ENCODE results near the gene EFNA1. TPM values are rescaled to one million over a fixed set of nuclear protein-coding genes. Genes with fewer than 3 reads are reported as not detected.
"Not testable (repeated sequence)": the region's sequence is repeated elsewhere in the genome, so short reads cannot be mapped to it uniquely, and the experiment has no call there.

Gene EFNA1
- total and polyA plus RNA-seq, 4 donors: 58.6 to 236 (median 179) TPM

GRCh38 chr1:155158991-155159390, 31.3 kb downstream of the EFNA1 start:
- H3K36me3 ChIP-seq (ENCODE audit: control insufficient read depth in 4 of 4, insufficient read depth in 3 of 4, low read depth in 1 of 4, low read length in 3 of 4): no peaks in the 10 kb centered on the region
- no peaks in the 10 kb centered on the region for H3K27me3 ChIP-seq (ENCODE audit: control insufficient read depth in 4 of 4, insufficient read depth in 4 of 4, low read length in 3 of 4)
- H3K27ac ChIP-seq (ENCODE audit: low read depth in 1 of 2, low read length in 2 of 2): no peak overlapping the region
- H3K9me3 ChIP-seq (ENCODE audit: control insufficient read depth in 4 of 4, low read length in 3 of 4): no peaks in the 10 kb centered on the region
- DNase-seq (ENCODE audit: low spot score): no peak
- WGBS: 84% methylated on average over 1 of the region's 1 CpG
- H3K9ac ChIP-seq (ENCODE audit: low read depth in 1 of 2, low read length in 2 of 2): no peak overlapping the region
- H3K4me1 ChIP-seq (ENCODE audit: control insufficient read depth in 4 of 4, insufficient read depth in 4 of 4, low read length in 3 of 4): no peaks in the 10 kb centered on the region
- TF ChIP-seq YY1 (IDR thresholded peaks at IDR 0.05): no peak
- TF ChIP-seq FOXA2 (IDR thresholded peaks at IDR 0.05): no peak
- TF ChIP-seq CTCF (IDR thresholded peaks at IDR 0.05; ENCODE audit: low read depth, low read length, missing input control): no peak
- TF ChIP-seq ATF3 (IDR thresholded peaks at IDR 0.05): no peak
- no peak for TF ChIP-seq TAF1 (conservative IDR thresholded peaks at IDR 0.05)
- TF ChIP-seq MAX (IDR thresholded peaks at IDR 0.05): no peak
- no peak overlapping the region for H3K4me3 ChIP-seq (ENCODE audit: low read depth in 1 of 3, low read length in 3 of 3)

- 82% methylated on average over 8 of the region's 8 CpGs for WGBS
- no peak overlapping the region for H3K4me3 ChIP-seq (ENCODE audit: low read depth in 1 of 3, low read length in 3 of 3)
- no peak overlapping the region for H3K27ac ChIP-seq (ENCODE audit: low read depth in 1 of 2, low read length in 2 of 2)
- no peaks in the 10 kb centered on the region for H3K4me1 ChIP-seq (ENCODE audit: control insufficient read depth in 4 of 4, insufficient read depth in 4 of 4, low read length in 3 of 4)
- no peak overlapping the region for H3K9ac ChIP-seq (ENCODE audit: low read depth in 1 of 2, low read length in 2 of 2)
- no peaks in the 10 kb centered on the region for H3K36me3 ChIP-seq (ENCODE audit: control insufficient read depth in 4 of 4, insufficient read depth in 3 of 4, low read depth in 1 of 4, low read length in 3 of 4)
- DNase-seq (ENCODE audit: low spot score): no peak
- TF ChIP-seq REST (IDR thresholded peaks at IDR 0.05): no peak
- no peak for TF ChIP-seq SP1 (IDR thresholded peaks at IDR 0.05)
- TF ChIP-seq FOXA1 (IDR thresholded peaks at IDR 0.05): no peak
- TF ChIP-seq NR2F2 (IDR thresholded peaks at IDR 0.05): no peak
- no peak for TF ChIP-seq RAD21 (IDR thresholded peaks at IDR 0.05)
- no peak for TF ChIP-seq HNF4A (conservative IDR thresholded peaks at IDR 0.05)
- TF ChIP-seq FOXA2 (IDR thresholded peaks at IDR 0.05): no peak
- TF ChIP-seq HNF4G (IDR thresholded peaks at IDR 0.05): no peak
- no peaks in the 10 kb centered on the region for H3K9me3 ChIP-seq (ENCODE audit: control insufficient read depth in 4 of 4, low read length in 3 of 4)
- no peaks in the 10 kb centered on the region for H3K27me3 ChIP-seq (ENCODE audit: control insufficient read depth in 4 of 4, insufficient read depth in 4 of 4, low read length in 3 of 4)
Observed at GRCh38 chr1:155160128-155160527, 32.5 kb downstream of the EFNA1 start.

GRCh38 chr1:155162631-155163030, 35.0 kb downstream of the EFNA1 start:
- WGBS: 97% methylated on average over 6 of the region's 6 CpGs
- not testable (repeated sequence) for H3K4me1 ChIP-seq (ENCODE audit: control insufficient read depth in 4 of 4, insufficient read depth in 4 of 4, low read length in 3 of 4); H3K27me3 ChIP-seq (ENCODE audit: control insufficient read depth in 4 of 4, insufficient read depth in 4 of 4, low read length in 3 of 4); H3K9ac ChIP-seq (ENCODE audit: low read depth in 1 of 2, low read length in 2 of 2); DNase-seq (ENCODE audit: low spot score); H3K4me3 ChIP-seq (ENCODE audit: low read depth in 1 of 3, low read length in 3 of 3); H3K36me3 ChIP-seq (ENCODE audit: control insufficient read depth in 4 of 4, insufficient read depth in 3 of 4, low read depth in 1 of 4, low read length in 3 of 4); H3K27ac ChIP-seq (ENCODE audit: low read depth in 1 of 2, low read length in 2 of 2); H3K9me3 ChIP-seq (ENCODE audit: control insufficient read depth in 4 of 4, low read length in 3 of 4)

- H3K27me3 ChIP-seq (ENCODE audit: control insufficient read depth in 4 of 4, insufficient read depth in 4 of 4, low read length in 3 of 4); H3K9ac ChIP-seq (ENCODE audit: low read depth in 1 of 2, low read length in 2 of 2); DNase-seq (ENCODE audit: low spot score); H3K4me3 ChIP-seq (ENCODE audit: low read depth in 1 of 3, low read length in 3 of 3); H3K27ac ChIP-seq (ENCODE audit: low read depth in 1 of 2, low read length in 2 of 2); H3K9me3 ChIP-seq (ENCODE audit: control insufficient read depth in 4 of 4, low read length in 3 of 4); H3K36me3 ChIP-seq (ENCODE audit: control insufficient read depth in 4 of 4, insufficient read depth in 3 of 4, low read depth in 1 of 4, low read length in 3 of 4): not testable (repeated sequence)
- peaks cover 0 to 11% (median 8%) of the 10 kb centered on the region in 4 donors for H3K4me1 ChIP-seq (ENCODE audit: control insufficient read depth in 4 of 4, insufficient read depth in 4 of 4, low read length in 3 of 4)
- WGBS: 97% methylated on average over 4 of the region's 4 CpGs
Observed at GRCh38 chr1:155163785-155164184, 36.1 kb downstream of the EFNA1 start.

- not testable (repeated sequence) for H3K36me3 ChIP-seq (ENCODE audit: control insufficient read depth in 4 of 4, insufficient read depth in 3 of 4, low read depth in 1 of 4, low read length in 3 of 4); H3K9ac ChIP-seq (ENCODE audit: low read depth in 1 of 2, low read length in 2 of 2); H3K9me3 ChIP-seq (ENCODE audit: control insufficient read depth in 4 of 4, low read length in 3 of 4); DNase-seq (ENCODE audit: low spot score); H3K27ac ChIP-seq (ENCODE audit: low read depth in 1 of 2, low read length in 2 of 2); H3K27me3 ChIP-seq (ENCODE audit: control insufficient read depth in 4 of 4, insufficient read depth in 4 of 4, low read length in 3 of 4); H3K4me3 ChIP-seq (ENCODE audit: low read depth in 1 of 3, low read length in 3 of 3)
- 92% methylated on average over 11 of the region's 11 CpGs for WGBS
- peaks cover 0 to 11% (median 8%) of the 10 kb centered on the region in 4 donors for H3K4me1 ChIP-seq (ENCODE audit: control insufficient read depth in 4 of 4, insufficient read depth in 4 of 4, low read length in 3 of 4)
Observed at GRCh38 chr1:155164625-155165024, 36.9 kb downstream of the EFNA1 start.

Data from liver (tissue), 9 donors.